H1 (cell line): ENCODE measurements around the gene TRNAU1AP. TPM values are rescaled to one million over a fixed set of nuclear protein-coding genes. Genes with fewer than 3 reads are reported as not detected.

Experiments used
- CBX5 ChIP-seq: fragments of 300-800, 300-1000 bp; sonication (generic); IDR thresholded peaks from 2 replicates; pipeline ENCODE4 v1.7.1; 2016; ENCODE audit warnings: antibody characterized with exemption, low read length, low read depth
- CHD2 ChIP-seq: IDR thresholded peaks from 2 replicates; pipeline ENCODE4 v1.6.1; 2012; ENCODE audit warnings: low read length, improper control_type of control experiment
- KDM4A ChIP-seq: IDR thresholded peaks from one replicate; pipeline ENCODE4 v1.7.1; 2012; ENCODE audit warnings: low read depth, mild to moderate bottlenecking, moderate library complexity, low read length, inconsistent platforms; ENCODE audit not compliant: severe bottlenecking
- POU5F1 ChIP-seq: IDR thresholded peaks from 2 replicates; pipeline ENCODE4 v1.6.1; 2011; ENCODE audit warnings: low read depth, mild to moderate bottlenecking, low read length, moderate library complexity
- SP1 ChIP-seq: IDR thresholded peaks from 2 replicates; pipeline ENCODE4 v1.6.1; 2011; ENCODE audit warnings: low read depth, low read length
- TAF1 ChIP-seq: IDR thresholded peaks from 2 replicates; pipeline ENCODE4 v1.6.1; 2011; ENCODE audit warnings: mild to moderate bottlenecking, low read depth, low read length
- ZNF274 ChIP-seq: IDR thresholded peaks from 2 replicates; pipeline ENCODE4 v1.7.0; 2012; ENCODE audit warnings: low read length, borderline replicate concordance; ENCODE audit errors: extremely low read depth
- polyA plus RNA-seq, 7 experiments: library from polyadenylated mRNA; depleted of rRNA in 3 of 7; stranded (reverse) in 5 of 7; unstranded in 2 of 7; fragments of >200 nt in 5 of 7; fragments of 200-250 nt in 2 of 7; gene quantifications; 1 replicate in 5 of 7; 2 replicates in 1 of 7; 4 replicates in 1 of 7; pipeline versions ENCODE4 v1.2.1 to v1.2.3, GENCODE V29; 2011 to 2013; ENCODE audit warnings: missing spikeins in 2 of 7, mixed read lengths in 2 of 7
- total RNA-seq: library from RNA; stranded (reverse); fragmentation: NEBNext Ultra II Directional; extraction: Animal tissue kit (Norgen Biotek cat#: 25700); gene quantifications from 2 replicates; pipeline ENCODE4 v1.2.1, GENCODE V29; 2021

Gene TRNAU1AP
- total and polyA plus RNA-seq, 2 of the 8 experiments (the other 6 are each of a cell fraction or from before 2014, with no cell fraction given): 35.2 to 37.1 TPM

GRCh38 chr1:28534671-28535070, 18.2 kb upstream of the TRNAU1AP start (continued):
- TF ChIP-seq CHD2 (no peak), CBX5 (no peak), TAF1 (no peak), SP1 (no peak), POU5F1 (no peak), ZNF274 (no peak), KDM4A (no peak)
